PC-9 (cell line): ENCODE measurements around the gene IMMP2L. TPM values are rescaled to one million over a fixed set of nuclear protein-coding genes. Genes with fewer than 3 reads are reported as not detected.

Experiments used
- BruUV-seq: library from RNA; stranded (reverse); fragments of 400-500 nt; replicated peaks from 2 replicates; lab custom pipeline; 2021; lab: Mats Ljungman, UMichigan
- CTCF ChIA-PET: fragments of 300-600 bp; sonication (Branson Sonifier 250); formaldehyde crosslinking; loops from one replicate; lab custom pipeline; 2022; ENCODE audit warnings: antibody characterized with exemption; lab: Charles Lee
- POLR2A ChIA-PET: fragments of 300-600 bp; sonication (Branson Sonifier 250); formaldehyde crosslinking; loops from one replicate; lab custom pipeline; 2022; ENCODE audit warnings: antibody characterized with exemption; ENCODE audit not compliant: unreplicated experiment; lab: Charles Lee
- DNase-seq, 2 experiments: peaks; one replicate each; pipeline versions ENCODE4 v3.0.0 to v3.0.0-alpha.2; 2015 to 2022; ENCODE audit warnings: mixed read lengths in 1 of 2
- H2AFZ ChIP-seq: fragments of 200-600 bp; sonication (generic); 2 replicates; pipeline ENCODE4 v1.8.1; 2017; ENCODE audit warnings: antibody characterized with exemption
- H3F3A ChIP-seq: fragments of 200-600 bp; sonication (generic); 2 replicates; pipeline ENCODE4 v1.8.1; 2017; ENCODE audit warnings: antibody characterized with exemption, mild to moderate bottlenecking, low read depth; ENCODE audit not compliant: insufficient read depth
- H3K27ac ChIP-seq: fragments of 200-600 bp; sonication (generic); 2 replicates; pipeline ENCODE4 v1.6.1; 2016; ENCODE audit warnings: mixed run types
- H3K27me3 ChIP-seq: fragments of 200-600 bp; sonication (generic); 2 replicates; pipeline ENCODE4 v1.6.1; 2016; ENCODE audit warnings: low read depth, mixed run types; ENCODE audit not compliant: insufficient read depth
- H3K36me3 ChIP-seq: fragments of 200-600 bp; sonication (generic); 2 replicates; pipeline ENCODE4 v1.6.1; 2016; ENCODE audit warnings: low read depth, mixed run types
- H3K4me1 ChIP-seq: fragments of 200-600 bp; sonication (generic); replicated peaks from 2 replicates; pipeline ENCODE4 v1.6.1; 2016; ENCODE audit warnings: mixed run types; ENCODE audit not compliant: insufficient read depth
- H3K4me2 ChIP-seq: fragments of 200-600 bp; sonication (generic); 2 replicates; pipeline ENCODE4 v1.6.1; 2017; ENCODE audit warnings: mixed run types
- H3K4me3 ChIP-seq: fragments of 200-600 bp; sonication (generic); 2 replicates; pipeline ENCODE4 v1.6.1; 2016; ENCODE audit warnings: mixed run types
- H3K79me2 ChIP-seq: fragments of 200-600 bp; sonication (generic); 2 replicates; pipeline ENCODE4 v1.6.1; 2017; ENCODE audit warnings: low read depth, mixed run types
- H3K9me2 ChIP-seq: fragments of 200-600 bp; sonication (generic); 2 replicates; pipeline ENCODE4 v1.8.1; 2017; ENCODE audit warnings: mild to moderate bottlenecking; ENCODE audit not compliant: insufficient read depth
- H3K9me3 ChIP-seq: fragments of 200-600 bp; sonication (generic); 2 replicates; pipeline ENCODE4 v1.8.1; 2016; ENCODE audit warnings: low read depth; ENCODE audit not compliant: insufficient read depth
- H4K20me1 ChIP-seq: fragments of 200-600 bp; sonication (generic); 2 replicates; pipeline ENCODE4 v1.8.1; 2017; ENCODE audit not compliant: insufficient read depth
- CTCF ChIP-seq: fragments of 200-600 bp; sonication (generic); conservative IDR thresholded peaks from 2 replicates; pipeline ENCODE4 v1.6.1; 2017; ENCODE audit warnings: mixed run types, antibody characterized with exemption, mild to moderate bottlenecking, moderate library complexity
- EZH2 ChIP-seq: fragments of 200-600 bp; sonication (generic); IDR thresholded peaks from 2 replicates; pipeline ENCODE4 v1.8.0; 2017; ENCODE audit warnings: antibody characterized with exemption, low read depth
- intact Hi-C: fragments of 100-400 bp; cut with micrococcal nuclease; formaldehyde crosslinking; loops from one replicate; pipeline ENCODE4 v1.10.0; 2022; ENCODE audit not compliant: unreplicated experiment
- total RNA-seq: library from RNA; stranded (reverse); gene quantifications from 2 replicates; pipeline ENCODE4 v1.2.3, GENCODE V29; 2021

The IMMP2L gene
- total RNA-seq, 1 experiment from 2014 or later, result 40.5 TPM

- Histone ChIP-seq H3K4me3 (no peak overlapping the region), H3K27me3 (no peaks in the 10 kb centered on the region), H3F3A (no peaks in the 10 kb centered on the region), H4K20me1 (no peaks in the 10 kb centered on the region), H3K27ac (no peak overlapping the region), H3K4me2 (no peak overlapping the region), H3K79me2 (no peaks in the 10 kb centered on the region), H3K9me2 (no peaks in the 10 kb centered on the region), H3K4me1 (no peaks in the 10 kb centered on the region), H2AFZ (no peak overlapping the region), H3K9me3 (no peaks in the 10 kb centered on the region), H3K36me3 (no peaks in the 10 kb centered on the region)
- intact Hi-C loops, result no loop called here
- BruUV-seq, result no TSS peak
- TF ChIP-seq CTCF (no peak), EZH2 (no peak)
- POLR2A ChIA-PET, result no interaction called here
- CTCF ChIA-PET, result interaction anchor here (0.7 kb wide), 1 partner anchor 581 kb away, joined by 3 read pairs; no protein-coding TSS in a partner anchor
- no peak for DNase-seq
These were observed 232.1 kb downstream of the IMMP2L start for GRCh38 chr7:111330235-111330523.

- Histone ChIP-seq H3K4me3 (no peak overlapping the region), H3K27ac (no peak overlapping the region), H3K9me3 (no peaks in the 10 kb centered on the region), H3K27me3 (no peaks in the 10 kb centered on the region), H3K4me2 (no peak overlapping the region), H3K4me1 (no peaks in the 10 kb centered on the region), H2AFZ (no peak overlapping the region), H4K20me1 (no peaks in the 10 kb centered on the region), H3K79me2 (no peaks in the 10 kb centered on the region), H3K36me3 (no peaks in the 10 kb centered on the region), H3F3A (no peaks in the 10 kb centered on the region; the same call in 1 of the 2 replicates), H3K9me2 (no peaks in the 10 kb centered on the region)
- BruUV-seq, result no TSS peak
- TF ChIP-seq EZH2 (no peak), CTCF (0 out of 2 replicates have a peak, but pooled peaks have one; percentile 13)
- DNase-seq, result no peak
- ChIA-PET POLR2A (no interaction called here), CTCF (no interaction called here)
- intact Hi-C loops, result loop anchor here (10.0 kb wide), 1 partner anchor 405 kb away; no protein-coding TSS in a partner anchor
These were observed 232.7 kb downstream of the IMMP2L start for GRCh38 chr7:111329367-111330234.

DNA sequence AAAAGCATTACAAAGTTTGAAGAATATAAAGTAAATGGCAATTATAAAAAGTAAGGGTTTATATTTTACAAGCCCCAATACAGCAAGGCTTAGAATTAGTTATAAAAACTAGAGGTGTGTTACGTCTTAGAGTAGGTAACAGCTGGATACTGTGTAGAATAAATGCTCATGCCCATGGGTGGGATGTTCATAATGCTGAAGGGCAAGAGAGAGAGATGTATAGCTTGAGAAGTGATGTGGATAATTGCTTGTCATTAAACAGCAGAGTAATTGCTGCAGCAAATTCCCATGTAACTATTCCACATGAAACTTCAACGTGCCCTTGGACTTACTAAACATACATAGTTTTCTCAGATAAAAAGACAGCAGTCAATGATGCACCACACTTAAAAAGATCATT, 233.8 kb downstream of the IMMP2L start:
- no peak for TF ChIP-seq EZH2
- TF ChIP-seq CTCF, result no peak
- ChIA-PET CTCF (no interaction called here), POLR2A (no interaction called here)
- no peak overlapping the region for H2AFZ ChIP-seq
- no peaks in the 10 kb centered on the region for H3K27me3 ChIP-seq
- H4K20me1 ChIP-seq, result no peaks in the 10 kb centered on the region
- DNase-seq, result no peak
- no peak overlapping the region for H3K4me3 ChIP-seq
- no peaks in the 10 kb centered on the region for H3K9me3 ChIP-seq
- H3K9me2 ChIP-seq, result no peaks in the 10 kb centered on the region
- no peaks in the 10 kb centered on the region for H3K79me2 ChIP-seq
- H3F3A ChIP-seq, result no peaks in the 10 kb centered on the region; the same call in 1 of the 2 replicates
- no peaks in the 10 kb centered on the region for H3K4me1 ChIP-seq
- intact Hi-C loops, result loop anchor here (10.0 kb wide), 1 partner anchor 406 kb away; no protein-coding TSS in a partner anchor
- no TSS peak for BruUV-seq
- H3K4me2 ChIP-seq, result no peak overlapping the region
- H3K27ac ChIP-seq, result no peak overlapping the region
- no peaks in the 10 kb centered on the region for H3K36me3 ChIP-seq
